Endothelial cell (in vitro differentiated cells): ENCODE results near the gene EFCAB11. TPM values are rescaled to one million over a fixed set of nuclear protein-coding genes. Genes with fewer than 3 reads are reported as not detected.

Experiments used
- DNase-seq: peaks from one replicate; pipeline ENCODE4 v3.0.0; 2021; ENCODE audit warnings: low spot score
- H3K27ac Mint-ChIP-seq: one replicate; pipeline ENCODE4 v1.8.0; 2021; ENCODE audit warnings: mixed read lengths, inconsistent platforms; ENCODE audit not compliant: unreplicated experiment
- H3K27me3 Mint-ChIP-seq: one replicate; pipeline ENCODE4 v1.8.0; 2021; ENCODE audit warnings: mild to moderate bottlenecking, moderate library complexity, mixed read lengths, inconsistent platforms; ENCODE audit not compliant: unreplicated experiment
- H3K36me3 Mint-ChIP-seq: one replicate; pipeline ENCODE4 v1.8.0; 2021; ENCODE audit warnings: mild to moderate bottlenecking, low read depth, mixed read lengths, inconsistent platforms; ENCODE audit not compliant: unreplicated experiment
- H3K4me1 Mint-ChIP-seq: one replicate; pipeline ENCODE4 v1.8.0; 2021; ENCODE audit warnings: mild to moderate bottlenecking, mixed read lengths, inconsistent platforms; ENCODE audit not compliant: unreplicated experiment
- H3K4me3 Mint-ChIP-seq: one replicate; pipeline ENCODE4 v1.8.0; 2021; ENCODE audit warnings: mild to moderate bottlenecking, mixed read lengths, inconsistent platforms; ENCODE audit not compliant: unreplicated experiment
- H3K9me3 Mint-ChIP-seq: one replicate; pipeline ENCODE4 v1.8.0; 2021; ENCODE audit warnings: mixed read lengths, inconsistent platforms; ENCODE audit not compliant: unreplicated experiment
- total RNA-seq: library from RNA; stranded (reverse); fragmentation: NEBNext Ultra II Directional; extraction: Animal tissue kit (Norgen Biotek cat#: 25700); gene quantifications from one replicate; pipeline ENCODE4 v1.2.1, GENCODE V29; 2021; ENCODE audit not compliant: unreplicated experiment
- TF ChIP-seq, protein P1 (sequence below): fragments of 200-600 bp; sonication (generic); IDR thresholded peaks from one replicate; pipeline ENCODE4 v1.5.0; 2021; ENCODE audit warnings: antibody characterized with exemption; ENCODE audit not compliant: unreplicated experiment

Gene EFCAB11
- total RNA-seq, 1 donor from 2014 or later, result 15.2 TPM

DNA sequence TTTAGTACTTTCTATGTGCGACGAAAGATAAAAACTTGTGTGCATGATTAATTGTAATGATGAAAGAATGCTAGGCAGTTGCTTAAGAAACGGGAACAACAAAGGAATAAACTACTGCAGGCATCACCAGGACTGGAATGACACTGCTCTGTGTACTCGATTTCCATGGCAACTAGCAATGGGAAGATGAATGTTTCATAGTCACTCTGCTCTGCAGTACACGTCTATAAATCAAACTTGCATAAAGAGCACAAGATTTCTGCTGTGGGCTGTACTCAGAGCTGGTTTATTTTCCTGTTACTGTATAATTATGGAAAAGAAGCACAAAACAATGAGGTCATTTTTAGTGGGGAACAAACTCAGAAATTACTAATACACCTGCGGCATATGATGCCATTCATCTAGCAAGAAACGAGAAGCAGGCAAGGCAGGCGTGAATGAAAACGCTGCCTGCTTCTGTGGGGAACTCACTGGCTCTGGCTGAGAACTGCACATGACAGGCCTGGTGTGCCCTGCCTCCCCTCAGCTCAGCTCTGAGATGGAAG lies 41.8 kb downstream of the EFCAB11 start:
- TF ChIP-seq, protein P1, sequence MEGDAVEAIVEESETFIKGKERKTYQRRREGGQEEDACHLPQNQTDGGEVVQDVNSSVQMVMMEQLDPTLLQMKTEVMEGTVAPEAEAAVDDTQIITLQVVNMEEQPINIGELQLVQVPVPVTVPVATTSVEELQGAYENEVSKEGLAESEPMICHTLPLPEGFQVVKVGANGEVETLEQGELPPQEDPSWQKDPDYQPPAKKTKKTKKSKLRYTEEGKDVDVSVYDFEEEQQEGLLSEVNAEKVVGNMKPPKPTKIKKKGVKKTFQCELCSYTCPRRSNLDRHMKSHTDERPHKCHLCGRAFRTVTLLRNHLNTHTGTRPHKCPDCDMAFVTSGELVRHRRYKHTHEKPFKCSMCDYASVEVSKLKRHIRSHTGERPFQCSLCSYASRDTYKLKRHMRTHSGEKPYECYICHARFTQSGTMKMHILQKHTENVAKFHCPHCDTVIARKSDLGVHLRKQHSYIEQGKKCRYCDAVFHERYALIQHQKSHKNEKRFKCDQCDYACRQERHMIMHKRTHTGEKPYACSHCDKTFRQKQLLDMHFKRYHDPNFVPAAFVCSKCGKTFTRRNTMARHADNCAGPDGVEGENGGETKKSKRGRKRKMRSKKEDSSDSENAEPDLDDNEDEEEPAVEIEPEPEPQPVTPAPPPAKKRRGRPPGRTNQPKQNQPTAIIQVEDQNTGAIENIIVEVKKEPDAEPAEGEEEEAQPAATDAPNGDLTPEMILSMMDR, result no peak
- Mint-ChIP-seq H3K4me1 (no peaks in the 10 kb centered on the region), H3K27ac (peak overlapping the region; percentile 77), H3K4me3 (no peak overlapping the region), H3K36me3 (no peaks in the 10 kb centered on the region), H3K27me3 (no peaks in the 10 kb centered on the region), H3K9me3 (no peaks in the 10 kb centered on the region)
- DNase-seq, result no peak

DNA sequence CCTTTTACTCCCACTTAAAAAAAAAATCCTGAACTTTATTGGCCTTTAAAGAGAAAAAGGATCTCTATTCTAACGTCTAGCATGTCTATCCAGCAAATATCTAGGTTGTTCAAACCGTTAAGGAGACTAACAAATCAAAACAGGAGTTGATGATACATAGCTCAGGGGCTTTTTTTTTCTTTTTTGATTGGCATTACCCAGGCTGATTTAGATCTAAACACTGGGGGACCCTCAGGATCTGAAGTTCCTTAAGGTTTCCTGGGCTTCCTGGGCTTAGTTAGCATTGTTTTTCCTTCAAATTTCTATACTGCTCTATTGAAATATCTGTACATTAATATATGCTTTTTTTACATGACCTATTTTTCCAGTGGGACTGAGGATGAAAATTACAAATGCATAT lies 42.3 kb downstream of the EFCAB11 start:
- Mint-ChIP-seq H3K9me3 (no peaks in the 10 kb centered on the region), H3K4me1 (no peaks in the 10 kb centered on the region), H3K27me3 (no peaks in the 10 kb centered on the region), H3K27ac (peak overlapping the region; percentile 77), H3K36me3 (no peaks in the 10 kb centered on the region), H3K4me3 (no peak overlapping the region)
- no peak for DNase-seq
- TF ChIP-seq, protein P1, result no peak

DNA sequence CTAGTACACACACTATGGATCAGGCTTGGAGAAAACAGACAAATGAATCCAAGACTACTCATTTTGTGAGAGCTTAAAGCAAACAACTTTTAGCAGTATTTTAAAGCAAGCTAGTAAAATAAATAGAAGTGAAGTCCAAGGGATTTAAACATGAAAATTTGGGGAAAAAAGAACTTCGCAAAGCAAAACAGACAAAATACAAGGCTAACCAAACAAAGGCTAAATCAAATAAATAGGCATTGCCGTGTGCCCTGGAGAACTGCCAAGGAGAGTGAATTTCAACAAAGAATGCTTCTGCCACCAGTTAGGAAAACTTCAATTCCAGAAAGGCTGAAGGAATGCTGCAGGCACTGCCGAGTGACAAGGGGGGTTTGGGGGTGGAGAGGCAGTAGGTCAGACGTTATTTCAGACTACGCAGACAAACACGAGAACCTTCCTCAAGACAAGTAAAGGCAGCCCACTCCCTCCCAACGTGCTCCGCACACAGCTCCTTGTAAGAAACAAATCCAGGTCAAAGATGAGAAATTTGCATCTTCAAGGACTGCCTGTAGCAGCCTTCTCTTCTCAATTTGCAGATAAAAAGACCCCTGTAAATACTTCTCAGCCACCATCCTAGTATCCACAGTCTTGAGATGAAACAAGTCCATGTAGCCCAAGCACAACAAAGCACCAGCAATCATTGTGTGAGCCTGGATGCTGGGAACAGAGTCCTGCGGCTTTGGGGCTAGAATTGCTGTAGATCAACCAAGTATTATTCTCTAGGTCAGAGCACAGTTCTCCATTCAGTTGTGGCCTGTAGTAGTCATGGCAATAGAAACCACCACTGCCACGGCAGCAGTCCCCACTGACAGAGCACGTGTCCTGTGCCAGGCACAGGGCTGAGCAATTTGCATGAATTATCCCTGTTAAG lies 43.3 kb downstream of the EFCAB11 start:
- Mint-ChIP-seq H3K27me3 (no peaks in the 10 kb centered on the region), H3K4me3 (no peak overlapping the region), H3K27ac (no peak overlapping the region), H3K9me3 (no peaks in the 10 kb centered on the region), H3K36me3 (no peaks in the 10 kb centered on the region), H3K4me1 (no peaks in the 10 kb centered on the region)
- no peak for DNase-seq
- TF ChIP-seq, protein P1, result no peak

DNA sequence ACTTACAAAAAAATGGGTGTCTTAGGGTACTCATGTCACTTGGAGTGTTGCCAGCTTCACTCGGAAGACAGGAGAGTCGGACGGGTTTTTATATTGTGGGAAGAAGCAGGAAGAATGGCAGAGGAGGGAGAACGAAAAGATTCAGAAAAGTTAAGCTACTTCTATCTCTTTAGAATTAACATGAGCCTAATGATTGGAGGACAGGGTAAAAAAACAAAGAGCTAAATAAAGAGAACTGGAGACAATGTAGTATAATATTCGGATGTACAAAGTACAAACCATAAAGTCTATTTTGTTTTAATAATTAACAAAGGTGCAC lies 43.9 kb downstream of the EFCAB11 start:
- Mint-ChIP-seq H3K27ac (peak overlapping the region; percentile 3), H3K36me3 (no peaks in the 10 kb centered on the region), H3K4me3 (no peak overlapping the region), H3K27me3 (no peaks in the 10 kb centered on the region), H3K9me3 (no peaks in the 10 kb centered on the region), H3K4me1 (no peaks in the 10 kb centered on the region)
- TF ChIP-seq, protein P1, result no peak
- no peak for DNase-seq

DNA sequence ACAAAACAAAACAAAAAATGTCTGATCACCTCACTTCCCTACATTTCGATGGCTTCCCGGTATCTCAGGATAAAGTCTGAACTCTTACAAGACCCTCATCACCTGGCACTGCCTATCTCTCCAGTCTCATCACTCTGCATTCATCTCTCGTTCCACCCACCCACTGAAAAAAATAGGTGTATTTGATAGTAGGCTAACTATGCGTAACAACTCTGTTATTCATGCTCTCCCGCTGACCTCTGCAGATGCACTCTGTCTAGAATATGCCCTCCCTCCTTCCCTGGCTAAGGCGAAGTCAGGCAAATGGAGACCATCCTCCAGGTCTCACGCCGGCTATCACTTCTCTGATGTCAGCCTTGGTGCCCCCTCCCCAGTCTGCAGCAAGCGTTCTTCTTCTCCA lies 44.9 kb downstream of the EFCAB11 start:
- no peak overlapping the region for H3K4me3 Mint-ChIP-seq
- no peak for DNase-seq
- H3K27ac Mint-ChIP-seq, result no peak overlapping the region
- no peaks in the 10 kb centered on the region for H3K4me1 Mint-ChIP-seq
- H3K36me3 Mint-ChIP-seq, result no peaks in the 10 kb centered on the region
- TF ChIP-seq, protein P1, result no peak
- H3K27me3 Mint-ChIP-seq, result no peaks in the 10 kb centered on the region
- H3K9me3 Mint-ChIP-seq, result no peaks in the 10 kb centered on the region
